Prostate gland (tissue), 2 donors: ENCODE data around the gene CLIC5. TPM values are rescaled to one million over a fixed set of nuclear protein-coding genes. Genes with fewer than 3 reads are reported as not detected.

Experiments used
- DNase-seq: peaks from one replicate; pipeline ENCODE4 v3.0.0-alpha.2; 2019; ENCODE audit warnings: low spot score
- H3K27ac ChIP-seq, 2 donors: fragments of 200-600 bp; sonication (generic); 2 replicates each; pipeline ENCODE4 v1.5.1; 2017 to 2019
- H3K27me3 ChIP-seq: fragments of 200-600 bp; sonication (generic); replicated peaks from 2 replicates; pipeline ENCODE4 v1.5.1; 2019; ENCODE audit not compliant: insufficient read depth
- H3K36me3 ChIP-seq, 2 donors: fragments of 200-600 bp; sonication (generic); 1 replicate in 1 of 2; 2 replicates in 1 of 2; pipeline versions ENCODE4 v1.5.1 to v1.8.1; 2017 to 2019
- H3K4me1 ChIP-seq: fragments of 200-600 bp; sonication (generic); replicated peaks from 2 replicates; pipeline ENCODE4 v1.5.1; 2019
- H3K4me3 ChIP-seq, 2 donors: fragments of 200-600 bp; sonication (generic); 2 replicates each; pipeline ENCODE4 v1.5.1; 2017 to 2019
- H3K9me3 ChIP-seq: fragments of 200-600 bp; sonication (generic); 2 replicates; pipeline ENCODE4 v1.5.1; 2017
- POLR2A ChIP-seq: fragments of 450-650 bp; IDR thresholded peaks from one replicate; pipeline ENCODE4 v1.6.1; 2016; ENCODE audit warnings: antibody characterized with exemption, mild to moderate bottlenecking
- POLR2AphosphoS5 ChIP-seq: sonication (generic); formaldehyde crosslinking; IDR thresholded peaks from one replicate; pipeline ENCODE4 v1.6.1; 2017; ENCODE audit warnings: antibody characterized with exemption
- WGBS: methylation state at CpG from one replicate; pipeline ENCODE4 v1.1.5; 2018; 5-methylcytosine and 5-hydroxymethylcytosine counted together
- intact Hi-C: fragments of 100-400 bp; cut with DNase I; formaldehyde crosslinking; loops from one replicate; pipeline ENCODE4 v1.14.2; 2022
- small RNA-seq, 2 donors: library from RNA; depleted of rRNA; stranded (forward); fragments of <200 nt; gene quantifications; one replicate each; pipeline ENCODE3, GENCODE V24; 2016
- total RNA-seq, 2 donors: library from RNA; depleted of rRNA; stranded (reverse); fragments of >200 nt; gene quantifications; one replicate each; pipeline ENCODE4 v1.1.0, GENCODE V29; 2016
- TF ChIP-seq, protein P1 (sequence below), 4 experiments: fragments of 200-600 bp in 2 of 4; fragments of 450-650 bp in 2 of 4; sonication (generic) in 2 of 4; IDR thresholded peaks; 1 replicate in 3 of 4; 2 replicates in 1 of 4; pipeline ENCODE4 v1.5.1; 2016 to 2019; ENCODE audit warnings: antibody characterized with exemption in 4 of 4, mild to moderate bottlenecking in 2 of 4, moderate library complexity in 2 of 4

CLIC5 gene
- total RNA-seq, 2 donors from 2014 or later = 3.2 to 4.5 TPM

DNA sequence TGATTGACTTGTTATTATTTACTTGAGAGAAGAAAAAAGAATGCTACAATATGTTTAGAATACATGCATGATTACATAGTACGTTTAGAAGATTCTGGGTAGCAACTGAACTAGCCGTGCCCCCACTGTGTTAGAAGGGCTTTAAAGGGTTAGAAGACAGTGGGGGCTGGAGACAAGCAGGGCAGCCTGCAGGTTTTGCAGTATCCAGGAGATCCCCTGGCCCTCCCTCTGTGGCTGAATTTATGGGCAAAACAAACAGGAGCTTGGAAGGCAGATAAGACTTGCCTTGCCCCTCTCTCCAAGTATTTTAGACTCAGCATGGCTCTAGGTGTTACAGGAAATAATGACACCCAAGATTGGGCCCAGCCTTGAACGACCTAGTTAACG lies 179.2 kb downstream of the CLIC5 start:
- no peaks in the 10 kb centered on the region for H3K9me3 ChIP-seq
- 70% methylated on average over 4 of the region's 4 CpGs for WGBS
- H3K27ac ChIP-seq = no peak overlapping the region
- intact Hi-C loops = no loop called here
- no peak overlapping the region for H3K4me3 ChIP-seq
- no peaks in the 10 kb centered on the region for H3K36me3 ChIP-seq
- H3K4me1 ChIP-seq = no peaks in the 10 kb centered on the region
- no peak for TF ChIP-seq POLR2A
- TF ChIP-seq POLR2AphosphoS5 = no peak
- TF ChIP-seq, protein P1, sequence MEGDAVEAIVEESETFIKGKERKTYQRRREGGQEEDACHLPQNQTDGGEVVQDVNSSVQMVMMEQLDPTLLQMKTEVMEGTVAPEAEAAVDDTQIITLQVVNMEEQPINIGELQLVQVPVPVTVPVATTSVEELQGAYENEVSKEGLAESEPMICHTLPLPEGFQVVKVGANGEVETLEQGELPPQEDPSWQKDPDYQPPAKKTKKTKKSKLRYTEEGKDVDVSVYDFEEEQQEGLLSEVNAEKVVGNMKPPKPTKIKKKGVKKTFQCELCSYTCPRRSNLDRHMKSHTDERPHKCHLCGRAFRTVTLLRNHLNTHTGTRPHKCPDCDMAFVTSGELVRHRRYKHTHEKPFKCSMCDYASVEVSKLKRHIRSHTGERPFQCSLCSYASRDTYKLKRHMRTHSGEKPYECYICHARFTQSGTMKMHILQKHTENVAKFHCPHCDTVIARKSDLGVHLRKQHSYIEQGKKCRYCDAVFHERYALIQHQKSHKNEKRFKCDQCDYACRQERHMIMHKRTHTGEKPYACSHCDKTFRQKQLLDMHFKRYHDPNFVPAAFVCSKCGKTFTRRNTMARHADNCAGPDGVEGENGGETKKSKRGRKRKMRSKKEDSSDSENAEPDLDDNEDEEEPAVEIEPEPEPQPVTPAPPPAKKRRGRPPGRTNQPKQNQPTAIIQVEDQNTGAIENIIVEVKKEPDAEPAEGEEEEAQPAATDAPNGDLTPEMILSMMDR (IDR thresholded peaks at IDR 0.05) = no peak
- DNase-seq = no peak
- H3K27me3 ChIP-seq = no peaks in the 10 kb centered on the region

DNA sequence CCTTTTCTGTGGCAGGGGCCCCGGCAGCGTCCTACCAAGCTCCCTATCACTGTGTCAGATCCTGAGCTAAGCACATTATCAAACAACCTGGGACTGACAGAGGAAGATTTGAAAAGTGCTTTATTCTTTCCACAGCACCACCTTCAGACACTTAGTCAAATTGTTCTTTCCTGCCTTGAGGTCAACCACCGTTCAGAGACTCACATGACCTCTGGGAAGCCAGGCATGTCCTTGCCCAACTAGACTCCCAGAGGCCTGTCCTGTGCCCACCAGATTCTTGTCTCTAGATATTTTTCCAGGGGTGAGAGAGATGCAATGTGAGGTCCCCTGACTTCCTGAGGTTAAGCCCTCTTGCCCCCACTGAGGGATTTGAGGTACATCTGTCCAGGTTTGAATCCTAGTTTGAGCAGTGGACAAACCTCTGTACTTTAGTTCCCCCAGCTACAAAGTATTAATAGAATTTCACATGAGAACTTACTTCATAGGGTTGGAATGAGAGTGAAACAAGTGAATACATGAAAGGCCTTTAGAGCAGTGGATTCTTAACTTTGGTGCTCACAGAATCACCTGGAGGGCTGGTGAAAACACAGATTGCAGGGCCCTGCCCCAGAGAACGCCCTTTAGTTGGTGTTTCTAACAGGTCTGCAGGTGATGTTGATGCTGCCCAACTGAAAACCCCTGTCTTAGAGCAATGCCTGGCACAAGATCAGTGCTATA lies 179.8 kb downstream of the CLIC5 start:
- no peaks in the 10 kb centered on the region for H3K36me3 ChIP-seq
- intact Hi-C loops = no loop called here
- no peak overlapping the region for H3K27ac ChIP-seq
- DNase-seq = no peak
- no peaks in the 10 kb centered on the region for H3K4me1 ChIP-seq
- no peaks in the 10 kb centered on the region for H3K27me3 ChIP-seq
- WGBS = 81% methylated on average over 4 of the region's 4 CpGs
- H3K4me3 ChIP-seq = no peak overlapping the region
- TF ChIP-seq POLR2AphosphoS5 (no peak), POLR2A (no peak)
- TF ChIP-seq, protein P1 (IDR thresholded peaks at IDR 0.05) = no peak
- no peaks in the 10 kb centered on the region for H3K9me3 ChIP-seq

DNA sequence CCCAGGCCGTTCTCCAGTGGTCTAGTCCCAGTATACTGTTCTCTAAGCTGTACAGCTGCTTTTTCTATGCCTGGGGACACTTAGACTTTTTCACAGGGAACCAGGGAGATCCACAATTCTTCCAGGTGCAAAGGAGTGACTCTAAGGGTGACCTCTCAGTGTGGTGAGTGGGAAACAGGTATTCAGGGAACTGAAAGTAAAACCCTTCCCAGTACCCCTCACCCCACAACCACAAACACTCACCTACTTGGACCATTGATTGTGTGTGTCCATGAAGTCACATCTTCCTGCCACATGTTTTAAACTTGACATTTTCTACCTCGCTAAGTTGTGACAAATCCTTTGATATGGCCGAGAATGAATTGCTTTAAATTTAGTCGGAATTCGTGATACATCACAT lies 183.6 kb downstream of the CLIC5 start:
- Histone ChIP-seq H3K4me1 (no peaks in the 10 kb centered on the region), H3K27me3 (no peaks in the 10 kb centered on the region), H3K4me3 (no peak overlapping the region), H3K9me3 (no peaks in the 10 kb centered on the region), H3K36me3 (no peaks in the 10 kb centered on the region), H3K27ac (no peak overlapping the region)
- 92% methylated on average over 5 of the region's 5 CpGs for WGBS
- TF ChIP-seq POLR2AphosphoS5 (no peak), POLR2A (no peak)
- TF ChIP-seq, protein P1 (IDR thresholded peaks at IDR 0.05) = no peak
- intact Hi-C loops = no loop called here
- DNase-seq = no peak

Small RNA genes within 50 kb of the gene (small RNA-seq; reads per million reads assigned to genes)
- 0 reads per million in 2 donors for gene RNU6-754P

Other genes starting within 250 kb of the CLIC5 start
- 10 to 100 TPM; 16.9 to 17.5 TPM for gene ENPP4, start 114.1 kb upstream of the CLIC5 start, total RNA-seq
- gene ENPP5, start 155.1 kb upstream of the CLIC5 start, total RNA-seq = 10 to 100 TPM; 45.7 to 90.1 TPM